ENCODE results near the gene RPGRIP1. TPM values are rescaled to one million over a fixed set of nuclear protein-coding genes. Genes with fewer than 3 reads are reported as not detected.

RPGRIP1 gene
- total RNA-seq, 4 donors from 2014 or later = not detected

GRCh38 chr14:21308132-21308478, 28.2 kb downstream of the RPGRIP1 start:
- no peaks in the 10 kb centered on the region for H3K36me3 ChIP-seq
- H3K9me3 ChIP-seq = no peaks in the 10 kb centered on the region
- H3K27me3 ChIP-seq = peaks cover 0 to 13% (median 0%) of the 10 kb centered on the region in 4 donors
- intact Hi-C loops (cut with DNase I) = no loop called here
- TF ChIP-seq POLR2A (IDR thresholded peaks at IDR 0.05; ENCODE audit: low read depth) (no peak), EP300 (IDR thresholded peaks at IDR 0.05) (no peak), POLR2AphosphoS5 (IDR thresholded peaks at IDR 0.05) (no peak)
- TF ChIP-seq, protein P1, sequence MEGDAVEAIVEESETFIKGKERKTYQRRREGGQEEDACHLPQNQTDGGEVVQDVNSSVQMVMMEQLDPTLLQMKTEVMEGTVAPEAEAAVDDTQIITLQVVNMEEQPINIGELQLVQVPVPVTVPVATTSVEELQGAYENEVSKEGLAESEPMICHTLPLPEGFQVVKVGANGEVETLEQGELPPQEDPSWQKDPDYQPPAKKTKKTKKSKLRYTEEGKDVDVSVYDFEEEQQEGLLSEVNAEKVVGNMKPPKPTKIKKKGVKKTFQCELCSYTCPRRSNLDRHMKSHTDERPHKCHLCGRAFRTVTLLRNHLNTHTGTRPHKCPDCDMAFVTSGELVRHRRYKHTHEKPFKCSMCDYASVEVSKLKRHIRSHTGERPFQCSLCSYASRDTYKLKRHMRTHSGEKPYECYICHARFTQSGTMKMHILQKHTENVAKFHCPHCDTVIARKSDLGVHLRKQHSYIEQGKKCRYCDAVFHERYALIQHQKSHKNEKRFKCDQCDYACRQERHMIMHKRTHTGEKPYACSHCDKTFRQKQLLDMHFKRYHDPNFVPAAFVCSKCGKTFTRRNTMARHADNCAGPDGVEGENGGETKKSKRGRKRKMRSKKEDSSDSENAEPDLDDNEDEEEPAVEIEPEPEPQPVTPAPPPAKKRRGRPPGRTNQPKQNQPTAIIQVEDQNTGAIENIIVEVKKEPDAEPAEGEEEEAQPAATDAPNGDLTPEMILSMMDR (IDR thresholded peaks at IDR 0.05) = no peak
- H3K4me1 ChIP-seq = peaks cover 0 to 14% (median 11%) of the 10 kb centered on the region in 4 donors
- DNase-seq (ENCODE audit: extremely low spot score) = no peak
- no peak overlapping the region for H3K27ac ChIP-seq (replicated peaks in 1 of 4)
- H3K4me3 ChIP-seq = peak overlapping the region; percentile 32 to 45 (median 44)

GRCh38 chr14:21308479-21309237, 28.8 kb downstream of the RPGRIP1 start:
- H3K4me1 ChIP-seq = peaks cover 0 to 14% (median 11%) of the 10 kb centered on the region in 4 donors
- H3K4me3 ChIP-seq = peak overlapping the region; percentile 32 to 45 (median 44)
- TF ChIP-seq POLR2AphosphoS5 (IDR thresholded peaks at IDR 0.05) (peak; percentile 28 to 65), EP300 (IDR thresholded peaks at IDR 0.05) (no peak)
- WGBS = 11% methylated on average over 16 of the region's 16 CpGs
- peak overlapping the region in 1 of 4 donors; percentile 48 for H3K27ac ChIP-seq (replicated peaks in 1 of 4)
- H3K27me3 ChIP-seq = peaks cover 0 to 17% (median 0%) of the 10 kb centered on the region in 4 donors
- H3K36me3 ChIP-seq = no peaks in the 10 kb centered on the region
- no peak for DNase-seq (ENCODE audit: extremely low spot score)
- H3K9me3 ChIP-seq = no peaks in the 10 kb centered on the region
- intact Hi-C loops (cut with DNase I) = no loop called here

GRCh38 chr14:21309238-21309636, 29.4 kb downstream of the RPGRIP1 start:
- intact Hi-C loops (cut with DNase I) = no loop called here
- H3K4me3 ChIP-seq = peak overlapping the region; percentile 32 to 45 (median 44)

DNA sequence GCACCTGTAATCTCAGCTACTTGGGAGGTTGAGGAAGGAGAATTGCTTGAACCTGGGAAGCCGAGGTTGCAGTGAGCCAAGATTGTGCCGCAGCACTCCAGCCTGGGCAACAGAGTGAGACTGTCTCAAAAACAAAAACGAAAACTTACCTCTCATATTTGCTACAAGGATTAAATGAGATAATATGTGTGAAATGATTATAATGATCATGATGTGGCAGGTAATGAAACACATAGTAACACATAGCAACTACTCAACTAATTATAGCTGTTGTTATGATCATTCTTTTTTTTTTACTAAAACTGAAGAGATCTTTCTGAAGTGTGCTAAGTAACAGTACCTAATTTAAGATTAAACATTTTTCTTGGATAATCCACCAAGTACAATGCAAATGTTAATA, 30.1 kb downstream of the RPGRIP1 start:
- DNase-seq (ENCODE audit: extremely low spot score) = no peak
- intact Hi-C loops (cut with DNase I) = no loop called here
- TF ChIP-seq EP300 (IDR thresholded peaks at IDR 0.05) = no peak
- TF ChIP-seq, protein P1 (IDR thresholded peaks at IDR 0.05) = no peak
- no peak for TF ChIP-seq POLR2AphosphoS5 (IDR thresholded peaks at IDR 0.05)
- TF ChIP-seq POLR2A (IDR thresholded peaks at IDR 0.05; ENCODE audit: low read depth) = no peak
- Histone ChIP-seq H3K27ac (replicated peaks in 1 of 4) (no peak overlapping the region), H3K27me3 (peaks cover 0 to 14% (median 0%) of the 10 kb centered on the region in 4 donors), H3K4me1 (peaks cover 0 to 14% (median 11%) of the 10 kb centered on the region in 4 donors), H3K4me3 (no peak overlapping the region), H3K9me3 (no peaks in the 10 kb centered on the region), H3K36me3 (no peaks in the 10 kb centered on the region)
- 93% methylated on average over 3 of the region's 3 CpGs for WGBS

More at GRCh38 chr14:21309238-21309636, 29.4 kb downstream of the RPGRIP1 start:
- DNase-seq (ENCODE audit: extremely low spot score) = no peak
- Histone ChIP-seq H3K4me1 (peaks cover 0 to 14% (median 11%) of the 10 kb centered on the region in 4 donors), H3K27ac (replicated peaks in 1 of 4) (no peak overlapping the region), H3K36me3 (no peaks in the 10 kb centered on the region), H3K27me3 (peaks cover 0 to 17% (median 0%) of the 10 kb centered on the region in 4 donors), H3K9me3 (no peaks in the 10 kb centered on the region)
- no peak for TF ChIP-seq EP300 (IDR thresholded peaks at IDR 0.05)
- TF ChIP-seq, protein P1 (IDR thresholded peaks at IDR 0.05) = no peak
- no peak for TF ChIP-seq POLR2AphosphoS5 (IDR thresholded peaks at IDR 0.05)
- no peak for TF ChIP-seq POLR2A (IDR thresholded peaks at IDR 0.05; ENCODE audit: low read depth)
- 78% methylated on average over 8 of the region's 8 CpGs for WGBS

GRCh38 chr14:21311614-21312013, 31.7 kb downstream of the RPGRIP1 start:
- H3K27me3 ChIP-seq = peaks cover 0 to 14% (median 0%) of the 10 kb centered on the region in 4 donors
- peaks cover 0 to 14% (median 11%) of the 10 kb centered on the region in 4 donors for H3K4me1 ChIP-seq
- no peak overlapping the region for H3K4me3 ChIP-seq
- no peaks in the 10 kb centered on the region for H3K9me3 ChIP-seq
- intact Hi-C loops (cut with DNase I) = no loop called here
- 65% methylated on average over 2 of the region's 2 CpGs for WGBS
- no peaks in the 10 kb centered on the region for H3K36me3 ChIP-seq
- DNase-seq (ENCODE audit: extremely low spot score) = no peak
- no peak for TF ChIP-seq EP300 (IDR thresholded peaks at IDR 0.05)
- no peak for TF ChIP-seq POLR2A (IDR thresholded peaks at IDR 0.05; ENCODE audit: low read depth)
- no peak for TF ChIP-seq POLR2AphosphoS5 (IDR thresholded peaks at IDR 0.05)
- TF ChIP-seq, protein P1 (IDR thresholded peaks at IDR 0.05) = no peak
- no peak overlapping the region for H3K27ac ChIP-seq (replicated peaks in 1 of 4)

Data from esophagus muscularis mucosa (tissue), 4 donors.